Endometrium (tissue), 2 donors: ENCODE measurements around the gene TFPI.
A peak's percentile ranks its signal among the peaks of the same experiment; 100 is the strongest.
"Not testable (repeated sequence)": the region's sequence is repeated elsewhere in the genome, so short reads cannot be mapped to it uniquely, and the experiment has no call there.

Experiments used
- FAIRE-seq: peaks from 2 replicates; lab custom pipeline; 2012; peaks lifted over from hg19 to GRCh38; lab: Jason Lieb, UNC
- donor health status: control.
- donor health status: control.

Gene TFPI

DNA sequence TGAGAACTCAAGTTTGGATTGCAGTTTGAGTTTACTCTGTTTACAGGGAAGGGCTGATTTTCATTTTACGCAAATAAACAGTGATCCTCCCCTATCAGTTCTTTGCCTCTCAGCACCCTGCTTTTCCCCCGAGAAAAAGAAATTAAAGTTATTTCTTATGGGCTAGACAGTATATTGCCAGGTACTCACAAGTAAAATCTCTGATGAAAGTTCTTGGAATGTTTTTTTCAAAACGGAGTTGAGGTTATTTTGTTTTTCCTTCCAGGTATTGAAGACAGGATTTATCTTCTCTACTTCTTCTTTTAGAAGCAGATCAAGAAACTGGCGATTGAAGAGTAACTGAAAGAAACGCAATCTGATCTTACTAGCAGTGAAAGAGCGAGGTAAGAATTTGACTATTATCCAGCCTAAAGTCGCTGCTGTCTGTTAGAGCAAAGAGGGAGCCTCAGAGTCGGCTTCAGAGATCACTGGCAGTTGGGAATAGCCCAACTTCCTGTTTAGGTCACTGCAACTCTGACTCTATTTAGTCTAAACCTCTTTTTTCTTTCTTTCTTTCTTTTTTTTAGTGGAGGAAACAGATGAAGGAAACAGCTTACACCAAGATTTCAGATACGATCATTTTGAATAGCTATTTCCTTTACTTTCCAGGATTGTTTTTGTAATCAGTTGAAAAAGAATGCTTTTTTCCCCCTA is at the start of gene TFPI:
TFPI (minus strand) TSS at position 425 of the 693 bp plus-strand sequence. CDS start 50,667 bp downstream, outside the sequence.
- FAIRE-seq, result peak; percentile 58

DNA sequence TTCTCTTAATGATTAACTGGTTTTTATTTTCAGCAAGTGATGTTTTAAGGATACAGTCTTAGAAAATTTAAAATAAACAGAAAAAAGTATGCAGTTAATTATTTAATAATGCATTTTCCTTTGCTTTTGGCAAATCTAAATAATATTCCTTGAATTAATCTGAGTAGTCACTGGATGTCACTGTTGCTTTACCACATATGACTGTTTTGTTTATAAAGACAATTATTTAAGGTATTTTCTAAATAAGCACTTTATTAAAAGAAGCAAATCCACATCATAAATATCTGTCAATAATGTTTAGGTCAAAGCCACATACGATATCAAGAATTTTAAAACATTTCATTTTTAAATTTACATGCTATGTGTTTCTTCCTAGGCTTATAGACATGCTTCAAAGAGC is 40.6 kb upstream of the TFPI start:
- FAIRE-seq, result no peak

DNA sequence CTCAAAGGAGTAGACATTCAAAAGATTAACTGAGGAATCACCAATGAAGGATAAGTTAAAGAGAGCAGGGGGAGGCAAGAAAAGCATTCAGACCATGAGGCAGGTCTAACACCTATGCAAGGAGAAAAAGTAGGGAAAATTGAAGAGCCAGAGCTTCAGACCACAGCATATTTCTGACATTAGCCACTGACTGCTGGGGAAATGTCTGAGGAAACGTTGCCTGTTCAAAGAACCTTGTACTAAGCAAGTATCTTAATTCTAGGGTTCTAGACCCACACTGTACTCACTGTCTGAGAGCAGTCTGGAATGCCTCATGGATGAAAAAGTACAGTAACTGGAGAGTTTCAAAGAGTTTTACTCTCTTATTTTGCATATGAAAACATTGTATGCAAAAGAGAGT is 39.5 kb upstream of the TFPI start:
- FAIRE-seq, result no peak

DNA sequence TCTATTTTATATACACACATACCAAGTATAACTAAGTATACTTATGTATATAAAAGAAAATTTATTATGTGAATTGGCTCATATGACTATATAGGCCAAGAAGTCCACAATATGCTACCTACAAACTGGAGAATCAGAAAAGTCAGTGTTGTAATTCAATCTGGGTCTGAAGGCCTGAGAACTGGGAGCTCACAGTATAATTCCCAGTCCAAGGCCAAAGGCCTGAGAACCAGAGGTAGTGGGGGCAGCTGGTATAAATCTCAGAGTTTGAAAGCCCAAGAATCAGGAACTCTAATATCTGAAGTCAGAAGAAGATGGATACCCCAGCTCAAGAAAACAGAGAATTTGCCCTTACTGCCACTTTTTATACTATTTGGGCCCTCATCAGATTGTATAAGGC is 38.9 kb upstream of the TFPI start:
- no peak for FAIRE-seq

DNA sequence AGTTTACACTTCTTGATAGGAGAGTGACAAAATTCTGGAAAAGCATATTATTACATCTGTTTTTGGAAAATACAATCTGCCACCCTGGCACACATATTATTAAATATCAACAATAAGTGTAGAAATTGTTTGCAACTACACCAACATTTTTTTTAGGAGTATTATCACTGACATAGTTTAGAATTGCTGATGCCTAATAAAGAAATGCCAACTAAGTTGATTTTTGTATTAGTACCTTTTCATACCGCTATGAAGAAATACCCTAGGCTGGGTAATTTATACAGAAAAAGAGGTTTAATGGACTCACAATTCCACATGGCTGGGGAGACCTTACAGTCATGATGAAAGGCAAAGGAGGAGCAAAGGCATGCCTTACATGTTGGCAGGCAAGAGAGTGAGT is 35.9 kb upstream of the TFPI start:
- FAIRE-seq, result no peak

DNA sequence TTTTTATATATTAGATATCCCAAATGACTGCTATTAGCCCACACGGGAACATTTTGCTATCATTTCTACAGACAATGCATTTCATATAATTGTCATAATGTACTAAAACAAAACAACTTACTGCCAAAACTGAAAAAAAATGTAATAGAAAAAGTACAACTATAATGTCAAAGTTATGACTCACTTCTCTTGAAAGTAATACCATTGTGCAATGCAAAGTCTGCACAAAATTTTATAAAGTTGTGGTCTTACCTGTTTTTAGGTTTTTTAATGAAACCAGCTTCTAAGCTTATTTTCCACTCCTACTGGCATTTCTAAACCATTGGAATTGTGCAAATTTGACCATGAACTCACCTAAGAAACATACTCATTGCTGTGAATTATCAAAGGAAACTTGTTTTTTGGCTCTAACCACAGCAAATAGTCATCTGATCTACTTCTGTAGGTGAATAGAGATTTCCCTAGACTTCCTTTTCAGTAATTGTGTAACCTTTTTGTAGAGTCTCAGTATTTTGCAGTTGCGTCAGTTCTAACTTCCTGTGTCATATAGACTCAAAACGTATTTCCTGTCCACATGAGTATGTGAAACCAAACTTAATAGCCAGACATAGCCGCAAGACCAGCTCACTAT is 31.9 kb upstream of the TFPI start:
- no peak for FAIRE-seq

DNA sequence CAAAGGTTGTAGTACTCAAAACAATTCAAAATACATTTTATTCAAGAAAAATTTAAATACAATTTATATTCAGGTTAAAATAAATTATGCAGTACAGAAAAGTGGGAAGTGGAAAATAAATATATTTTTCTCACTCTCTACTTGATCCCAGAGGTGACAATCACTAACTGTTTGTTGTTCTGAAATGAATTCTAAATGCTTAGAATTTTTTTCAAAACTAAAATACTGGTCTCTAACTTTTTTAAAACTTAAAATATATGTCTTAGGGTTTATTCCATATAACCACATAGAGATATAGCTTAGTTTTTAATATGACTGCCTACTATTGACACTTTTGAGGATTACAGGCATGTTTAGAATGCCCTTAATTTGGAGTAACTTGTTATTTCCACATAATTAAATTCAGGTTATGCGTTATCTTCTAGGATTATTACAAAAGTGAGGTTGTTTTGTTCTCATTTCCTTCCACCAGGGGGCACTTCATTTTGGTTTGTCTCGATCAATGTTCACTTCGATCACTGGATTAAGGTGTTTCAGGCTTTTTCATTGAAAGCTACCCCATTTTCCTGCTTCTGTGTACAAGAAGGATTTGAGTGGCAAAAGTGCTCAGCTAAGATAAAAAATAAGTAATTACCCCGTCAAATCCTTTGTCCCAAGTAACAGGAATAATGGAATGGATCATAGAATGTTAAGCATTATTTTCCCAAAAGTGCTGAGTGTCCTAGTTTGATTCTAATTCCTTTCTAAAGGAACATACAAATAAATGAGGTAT is 27.1 kb upstream of the TFPI start:
- no peak for FAIRE-seq

DNA sequence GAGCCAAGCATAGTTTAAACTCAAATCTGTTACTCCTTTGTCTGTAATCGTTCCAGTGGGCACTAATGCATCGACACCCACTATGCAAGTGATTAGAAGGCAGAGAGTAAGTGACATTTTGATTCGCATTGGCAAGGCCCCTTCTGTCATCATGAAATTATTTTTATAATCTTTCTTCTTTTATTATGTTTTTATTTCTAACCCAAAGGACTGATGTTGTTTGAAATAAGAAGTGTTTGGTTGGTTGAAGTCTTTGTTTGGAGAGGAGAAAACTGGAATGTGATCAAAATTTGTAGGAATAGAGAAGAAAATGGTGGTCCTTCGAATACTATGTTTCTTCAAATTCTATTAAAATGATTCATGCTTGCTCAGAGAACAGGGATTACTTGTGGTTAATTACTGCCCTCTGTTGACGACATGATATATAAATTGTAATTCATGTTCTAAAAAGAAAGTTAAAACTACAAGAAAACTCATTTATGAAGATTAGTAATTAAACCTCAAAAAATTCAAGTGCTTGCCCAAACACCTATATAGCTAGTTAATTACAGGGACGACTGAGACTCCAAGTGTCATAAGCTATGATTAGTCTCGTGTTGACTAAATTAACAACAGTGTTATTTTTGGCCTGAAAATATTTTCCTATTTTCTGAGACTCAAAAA is 26.4 kb upstream of the TFPI start:
- FAIRE-seq, result peak; percentile 92

DNA sequence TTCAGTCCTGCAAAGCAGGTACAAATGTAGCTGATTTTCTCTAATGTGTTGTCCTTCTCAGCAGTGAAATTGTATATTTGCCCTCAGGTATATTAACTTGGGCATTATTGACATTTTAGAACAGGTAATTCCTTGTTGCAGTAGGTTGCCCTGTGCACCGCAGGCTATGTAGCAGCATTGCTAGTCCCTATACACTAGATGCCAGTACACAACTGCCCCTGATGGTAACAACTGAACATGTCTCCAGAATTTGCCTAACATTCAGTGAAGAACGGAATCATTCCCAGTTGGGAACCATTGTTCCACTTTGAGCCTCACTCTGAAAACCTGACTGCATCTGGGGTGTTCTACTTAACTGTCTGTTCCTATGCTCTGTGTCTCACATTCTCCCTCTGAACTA is 23.1 kb upstream of the TFPI start:
- no peak for FAIRE-seq

DNA sequence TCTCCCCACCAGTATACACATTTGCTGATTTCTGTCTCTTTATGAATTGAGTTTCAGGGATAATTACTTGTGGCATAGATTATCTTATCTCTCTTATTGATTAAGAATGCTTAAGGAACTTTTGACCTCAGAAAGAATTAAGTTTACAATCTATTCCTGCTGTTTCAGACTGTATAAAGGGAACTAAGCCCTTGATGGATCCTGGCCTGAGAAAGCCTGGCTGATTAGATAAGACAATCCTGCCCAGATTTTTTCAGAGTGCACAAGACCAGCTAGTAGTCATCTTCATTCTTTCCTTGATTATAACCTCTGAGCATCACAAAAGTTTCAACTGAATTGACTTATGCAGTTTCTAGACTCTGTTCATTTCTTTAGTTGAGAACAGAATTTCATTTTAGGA is 22.7 kb upstream of the TFPI start:
- no peak for FAIRE-seq

DNA sequence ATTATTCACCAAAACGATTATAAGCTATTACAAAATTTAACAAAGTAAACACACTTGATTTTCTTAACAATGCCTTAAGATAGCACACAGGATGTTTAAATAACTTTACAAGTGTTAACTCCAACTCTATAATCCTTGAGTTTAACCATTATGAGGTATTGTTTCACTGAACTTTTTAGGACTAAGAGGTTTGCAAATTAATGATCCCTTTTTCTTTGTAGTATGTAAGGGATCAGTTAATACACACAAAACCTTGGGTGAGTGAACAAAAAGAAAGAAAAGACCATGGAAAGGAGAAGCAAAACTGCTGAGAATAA is 21.5 kb upstream of the TFPI start:
- peak; percentile 64 for FAIRE-seq

DNA sequence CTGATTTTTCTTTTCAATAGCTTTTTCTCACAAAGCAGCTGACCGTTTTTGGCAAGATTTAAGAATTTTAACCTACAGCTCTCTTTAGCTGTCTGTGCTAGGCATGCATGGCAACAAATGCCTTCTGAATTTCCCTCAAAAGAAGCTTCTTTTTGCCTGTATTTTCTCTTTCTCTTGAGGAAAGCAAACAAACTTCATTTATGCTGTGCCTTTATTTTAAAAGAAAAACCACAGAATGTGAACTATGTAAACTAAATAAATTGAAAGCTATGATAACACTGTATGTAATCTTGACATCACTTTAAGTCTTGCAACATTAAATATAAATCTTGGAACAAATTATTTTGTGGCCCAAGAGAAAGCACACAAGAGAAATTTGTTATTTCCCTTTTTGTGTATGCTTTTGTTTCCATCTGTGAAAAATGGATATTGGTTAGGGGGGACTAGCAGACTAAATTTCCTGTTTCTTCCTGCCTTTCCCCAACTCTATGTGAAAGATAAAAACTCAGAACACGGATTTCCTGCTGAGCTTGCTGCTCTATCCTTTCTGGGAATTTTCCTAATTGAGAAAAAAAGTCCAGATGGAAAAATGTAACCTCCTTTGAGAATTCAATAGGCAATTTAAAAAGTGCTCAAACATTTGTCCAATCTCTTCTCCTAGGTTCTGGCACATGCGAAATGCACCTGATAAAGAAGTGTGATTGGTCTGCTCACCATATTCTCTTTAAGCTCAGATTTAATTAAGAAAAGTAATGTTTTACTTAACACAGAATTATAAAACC is 20.9 kb upstream of the TFPI start:
- FAIRE-seq, result peak; percentile 50

DNA sequence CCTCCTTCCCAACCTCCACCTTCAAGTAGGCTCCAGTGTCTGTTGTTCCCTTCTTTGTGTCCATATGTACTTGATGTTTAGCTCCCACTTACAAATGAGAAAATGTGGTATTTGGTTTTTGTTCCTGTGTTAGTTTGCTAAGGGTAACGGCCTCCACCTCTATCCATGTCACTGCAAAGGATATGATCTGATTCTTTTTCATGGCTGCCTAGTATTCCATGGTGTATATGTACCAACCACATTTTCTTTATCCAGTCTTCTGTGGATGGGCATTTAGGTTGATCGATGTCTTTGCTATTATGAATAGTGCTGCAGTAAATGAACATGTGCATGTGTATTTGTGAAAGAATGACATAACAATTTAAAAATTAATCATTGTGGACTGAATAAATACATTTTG is 19.5 kb upstream of the TFPI start:
- no peak for FAIRE-seq

DNA sequence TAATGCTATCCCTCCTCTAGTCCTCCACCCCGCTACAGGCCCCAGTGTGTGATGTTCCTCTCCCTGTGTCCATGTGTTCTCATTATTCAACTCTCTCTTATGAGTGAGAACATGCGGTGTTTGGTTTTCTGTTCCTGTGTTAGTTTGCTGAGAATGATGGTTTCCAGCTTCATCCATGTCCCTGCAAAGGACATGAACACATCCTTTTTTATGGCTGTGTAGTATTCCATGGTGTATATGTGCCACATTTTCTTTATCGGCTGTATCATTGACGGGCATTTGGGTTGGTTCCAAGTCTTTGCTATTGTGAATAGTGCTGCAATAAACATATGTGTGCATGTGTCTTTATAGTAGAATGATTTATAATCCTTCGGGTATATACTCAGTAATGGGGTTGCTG is 17.8 kb upstream of the TFPI start:
- not testable (repeated sequence) for FAIRE-seq

DNA sequence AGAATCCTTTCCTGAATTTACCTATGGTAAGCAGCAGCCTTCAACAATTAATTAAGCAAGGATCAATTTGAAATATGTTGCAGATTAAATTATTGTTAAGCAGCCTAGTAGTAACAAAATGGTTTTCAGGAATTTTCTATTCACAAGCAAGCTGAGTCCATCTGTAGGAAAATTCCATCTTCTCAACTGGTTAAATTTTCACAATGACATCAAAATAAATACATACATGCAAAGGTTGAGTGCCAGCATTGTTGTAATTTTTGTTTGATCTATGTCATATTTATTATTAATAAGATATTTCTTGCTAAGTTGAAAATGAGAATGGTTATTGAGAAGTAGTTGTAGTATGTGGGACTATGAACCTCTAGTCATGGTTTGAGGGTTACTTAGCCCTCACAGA is 15.3 kb upstream of the TFPI start:
- FAIRE-seq, result no peak

DNA sequence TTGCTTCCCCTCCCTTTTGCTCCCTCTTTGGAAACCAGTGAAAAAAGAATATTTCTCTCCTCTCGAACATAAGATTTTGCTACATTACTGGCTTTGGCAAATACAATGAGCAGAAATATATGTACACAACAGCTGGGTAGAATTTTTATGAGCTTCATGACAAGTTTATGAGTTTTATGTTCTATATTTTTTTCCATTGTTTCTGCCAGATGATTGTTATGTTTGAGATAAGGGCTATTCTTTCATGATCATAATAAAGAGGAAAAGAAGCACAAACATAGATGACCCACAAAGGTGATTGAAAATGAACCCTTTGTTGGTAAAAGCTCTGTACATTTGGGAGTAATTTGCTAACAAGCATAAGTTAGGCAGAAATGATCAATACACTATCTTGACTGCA is 14.8 kb upstream of the TFPI start:
- no peak for FAIRE-seq

DNA sequence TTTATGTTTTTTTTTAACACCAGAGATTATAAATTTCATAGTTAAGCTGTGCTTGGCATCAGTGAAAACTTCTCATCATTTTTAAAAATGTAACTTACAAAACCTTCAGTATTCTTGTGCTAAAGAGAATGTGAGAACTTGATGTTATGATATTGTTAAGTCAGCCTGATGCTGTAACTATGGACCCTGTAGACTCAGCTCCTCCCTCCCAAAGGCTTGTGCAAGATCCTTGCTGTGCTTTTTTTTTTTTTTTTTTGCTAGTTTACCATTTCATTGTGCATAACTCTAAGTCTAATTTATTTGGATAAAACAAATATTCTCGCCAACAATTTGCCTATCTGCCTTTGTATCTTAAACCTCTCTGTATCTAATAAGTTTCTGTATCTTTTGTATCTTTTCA is 12.9 kb upstream of the TFPI start:
- FAIRE-seq, result no peak

DNA sequence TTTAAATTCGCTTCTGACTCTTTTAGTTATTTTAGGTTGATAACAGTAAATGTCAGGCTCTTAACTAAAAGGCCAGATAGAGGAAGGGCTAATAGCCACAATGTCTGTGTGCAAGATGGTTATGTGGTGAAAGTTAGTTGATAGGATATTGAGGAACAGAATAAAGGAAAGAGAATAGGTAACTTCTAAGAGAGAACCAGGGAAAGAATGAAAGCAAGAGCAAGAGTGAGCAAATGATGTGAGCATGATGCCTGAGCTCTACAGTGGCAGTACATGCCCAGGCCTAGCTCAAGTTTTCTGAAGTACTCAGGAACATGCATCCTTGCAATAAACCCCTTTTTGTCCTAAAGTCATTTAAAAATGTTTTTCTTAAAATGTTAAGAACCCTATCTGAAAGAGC is 12.5 kb upstream of the TFPI start:
- no peak for FAIRE-seq

DNA sequence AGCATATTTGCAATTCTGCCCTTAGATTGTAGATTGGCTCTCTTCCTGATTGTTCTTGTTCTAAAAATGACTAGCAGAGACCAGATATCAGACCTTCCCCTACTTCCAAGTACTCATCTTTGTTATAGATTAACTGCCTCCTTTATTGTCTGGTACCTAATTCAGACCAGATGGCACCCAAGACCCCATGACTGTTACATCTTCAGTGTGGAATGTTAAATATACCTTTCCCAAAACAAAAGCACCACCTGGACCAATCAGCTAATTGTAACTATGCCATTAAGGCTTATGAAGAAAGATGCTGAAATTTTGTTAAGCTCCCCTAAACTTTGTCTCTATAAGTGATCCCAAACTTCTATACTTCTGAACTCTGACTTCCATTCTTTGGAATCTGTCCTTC is 12.0 kb upstream of the TFPI start:
- no peak for FAIRE-seq

DNA sequence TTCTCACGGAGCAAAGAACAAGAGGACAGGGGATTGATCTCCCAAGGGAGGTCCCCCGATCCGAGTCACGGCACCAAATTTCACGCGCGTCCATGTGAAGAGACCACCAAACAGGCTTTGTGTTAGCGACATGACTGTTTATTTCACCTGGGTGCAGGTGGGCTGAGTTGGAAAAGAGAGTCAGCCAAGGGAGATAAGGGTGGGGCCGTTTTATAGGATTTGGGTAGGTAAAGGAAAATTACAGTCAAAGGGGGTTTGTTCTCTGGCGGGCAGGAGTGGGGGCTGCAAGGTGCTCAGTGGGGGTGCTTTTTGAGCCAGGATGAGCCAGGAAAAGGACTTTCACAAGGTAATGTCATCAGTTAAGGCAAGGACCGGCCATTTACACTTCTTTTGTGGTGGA is 11.4 kb upstream of the TFPI start:
- not testable (repeated sequence) for FAIRE-seq

DNA sequence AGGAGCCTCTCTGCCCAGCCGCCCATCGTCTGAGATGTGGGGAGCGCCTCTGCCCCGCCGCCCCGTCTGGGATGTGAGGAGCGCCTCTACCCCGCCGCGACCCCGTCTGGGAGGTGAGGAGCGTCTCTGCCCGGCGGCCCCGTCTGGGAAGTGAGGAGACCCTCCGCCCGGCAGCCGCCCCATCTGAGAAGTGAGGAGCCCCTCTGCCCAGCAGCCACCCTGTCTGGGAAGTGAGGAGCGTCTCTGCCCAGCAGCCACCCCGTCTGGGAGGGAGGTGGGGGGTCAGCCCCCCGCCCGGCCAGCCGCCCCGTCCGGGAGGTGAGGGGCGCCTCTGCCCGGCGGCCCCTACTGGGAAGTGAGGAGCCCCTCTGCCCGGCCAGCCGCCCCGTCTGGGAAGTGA is 2.3 kb upstream of the TFPI start:
- FAIRE-seq, result not testable (repeated sequence)

DNA sequence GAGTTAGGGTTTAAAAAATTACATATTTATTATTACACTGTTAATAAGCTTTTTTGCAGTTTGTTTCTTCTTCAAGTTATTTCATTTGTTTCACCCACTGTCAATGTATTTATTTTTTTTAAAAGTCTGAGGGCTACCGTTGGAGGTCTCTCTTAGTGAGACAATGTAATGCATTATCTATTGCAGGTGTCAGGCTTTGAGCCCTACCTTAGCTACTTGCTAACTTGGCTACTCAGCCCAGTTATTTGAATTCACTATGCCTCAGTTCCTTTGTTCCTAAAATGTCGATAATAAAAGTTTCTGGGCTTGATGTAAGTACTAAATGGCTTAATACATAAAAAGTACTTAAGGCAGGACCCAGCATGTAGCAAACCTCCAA is 458 bp upstream of the TFPI start:
- peak; percentile 71 for FAIRE-seq
